CD4-positive, alpha-beta T cell treated with Interleukin-15 for 1 hour (primary cell): ENCODE measurements around the gene AGFG1.

Source experiments
- DNase-seq: peaks from one replicate; pipeline ENCODE4 v3.0.0-alpha.2; 2020

Gene AGFG1, protein sequence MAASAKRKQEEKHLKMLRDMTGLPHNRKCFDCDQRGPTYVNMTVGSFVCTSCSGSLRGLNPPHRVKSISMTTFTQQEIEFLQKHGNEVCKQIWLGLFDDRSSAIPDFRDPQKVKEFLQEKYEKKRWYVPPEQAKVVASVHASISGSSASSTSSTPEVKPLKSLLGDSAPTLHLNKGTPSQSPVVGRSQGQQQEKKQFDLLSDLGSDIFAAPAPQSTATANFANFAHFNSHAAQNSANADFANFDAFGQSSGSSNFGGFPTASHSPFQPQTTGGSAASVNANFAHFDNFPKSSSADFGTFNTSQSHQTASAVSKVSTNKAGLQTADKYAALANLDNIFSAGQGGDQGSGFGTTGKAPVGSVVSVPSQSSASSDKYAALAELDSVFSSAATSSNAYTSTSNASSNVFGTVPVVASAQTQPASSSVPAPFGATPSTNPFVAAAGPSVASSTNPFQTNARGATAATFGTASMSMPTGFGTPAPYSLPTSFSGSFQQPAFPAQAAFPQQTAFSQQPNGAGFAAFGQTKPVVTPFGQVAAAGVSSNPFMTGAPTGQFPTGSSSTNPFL

DNA sequence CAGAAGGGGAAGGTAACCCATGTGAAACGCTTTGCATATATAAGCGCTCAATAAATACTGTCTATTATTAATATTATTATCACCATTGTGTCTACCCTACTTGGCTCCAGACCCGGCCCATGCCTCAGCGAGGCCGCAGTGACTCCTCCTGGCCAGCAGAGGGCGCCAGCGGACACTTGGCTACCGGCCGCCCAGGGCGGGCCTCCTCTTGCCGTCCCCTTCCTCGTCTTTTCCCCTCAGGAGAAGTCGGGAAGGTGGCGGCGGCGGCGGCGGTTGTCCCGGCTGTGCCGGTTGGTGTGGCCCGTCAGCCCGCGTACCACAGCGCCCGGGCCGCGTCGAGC, at the start of gene AGFG1:
TSS of gene AGFG1 (plus strand) at position 233 of the 341 bp plus-strand sequence. CDS start 266 bp downstream, outside the sequence.
- DNase-seq = peak; percentile 85

DNA sequence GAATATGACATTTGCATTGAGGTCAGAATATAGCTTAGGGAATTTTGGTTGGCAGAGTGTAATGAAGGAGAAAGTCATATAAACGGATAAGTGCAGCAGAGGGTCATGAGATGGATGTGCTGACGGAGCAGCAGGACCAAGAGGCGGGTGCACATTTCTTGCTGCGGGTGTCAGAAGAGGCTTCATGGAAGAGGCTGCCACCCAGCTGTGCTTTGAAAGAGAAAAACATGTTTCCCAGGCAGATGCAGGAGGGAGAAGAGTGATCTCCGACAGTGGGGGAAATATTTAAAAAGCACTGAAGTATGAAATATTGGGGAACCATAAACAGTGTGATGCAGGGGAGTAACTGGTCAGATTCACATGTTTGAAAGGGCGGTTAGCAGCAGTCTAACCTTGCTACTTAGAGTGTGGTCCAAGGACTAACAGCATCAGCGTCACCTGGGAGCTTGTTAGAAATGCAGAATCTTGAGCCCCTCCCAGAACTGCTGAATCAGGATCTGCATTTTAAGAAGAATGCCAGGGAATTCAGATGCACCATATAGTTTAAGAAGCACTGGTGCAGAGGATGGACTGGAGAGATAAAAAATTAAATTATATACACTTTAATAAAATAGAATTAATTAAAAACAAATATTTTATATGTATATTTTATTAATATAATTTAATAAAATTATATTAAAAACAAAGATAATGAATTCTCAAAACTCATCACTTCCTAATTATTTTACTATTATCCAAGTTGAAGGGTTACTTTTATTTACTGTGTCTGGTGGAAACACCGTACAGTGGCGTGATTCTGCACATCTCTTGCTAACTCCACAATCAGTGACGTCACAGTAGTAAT, 48.1 kb upstream of the AGFG1 start:
- DNase-seq = no peak

DNA sequence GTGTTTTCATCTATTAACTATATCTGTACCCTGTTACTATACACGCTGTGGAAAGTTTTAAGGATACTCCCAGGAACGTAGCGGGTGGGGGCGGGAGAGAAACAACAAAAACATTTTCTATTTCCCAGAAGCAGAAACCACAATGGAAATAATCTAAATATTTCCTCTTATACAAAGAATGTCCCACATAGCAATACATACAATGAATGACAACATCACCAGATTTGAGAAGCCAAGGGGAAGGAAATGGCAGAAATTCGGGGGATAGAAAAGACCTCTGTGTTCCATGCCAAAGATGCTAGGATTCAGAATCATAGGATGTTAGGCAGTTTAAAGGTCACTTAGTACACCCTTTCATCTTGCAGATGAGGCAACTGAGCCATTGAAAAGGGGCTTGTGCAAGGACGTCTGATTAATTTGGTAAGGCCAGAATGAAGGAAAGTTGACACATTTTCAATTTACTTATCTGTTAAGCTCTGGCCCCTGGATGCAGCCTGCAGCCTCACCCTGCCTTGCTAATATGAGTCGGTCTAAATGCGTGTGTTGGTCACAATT, 43.1 kb upstream of the AGFG1 start:
- no peak for DNase-seq

DNA sequence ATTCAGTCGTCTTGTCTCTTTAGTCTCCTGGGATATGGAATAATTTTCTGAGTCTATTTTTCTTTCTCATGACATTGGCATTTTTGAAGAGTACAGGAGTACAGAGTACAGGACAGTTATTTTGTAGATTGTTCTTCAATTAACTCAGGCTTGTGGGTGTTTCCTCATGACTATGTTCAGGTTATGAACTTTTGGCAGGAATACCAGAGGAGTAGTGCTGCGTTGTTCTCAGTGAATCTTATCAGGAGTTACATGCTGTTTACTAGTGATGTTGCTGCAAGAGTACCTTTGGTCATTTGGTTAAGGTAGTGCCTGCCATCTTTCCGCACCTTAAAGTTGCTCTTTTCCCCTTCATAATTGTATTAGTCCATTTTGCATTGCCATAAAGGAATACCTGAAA, 41.3 kb upstream of the AGFG1 start:
- DNase-seq = no peak

DNA sequence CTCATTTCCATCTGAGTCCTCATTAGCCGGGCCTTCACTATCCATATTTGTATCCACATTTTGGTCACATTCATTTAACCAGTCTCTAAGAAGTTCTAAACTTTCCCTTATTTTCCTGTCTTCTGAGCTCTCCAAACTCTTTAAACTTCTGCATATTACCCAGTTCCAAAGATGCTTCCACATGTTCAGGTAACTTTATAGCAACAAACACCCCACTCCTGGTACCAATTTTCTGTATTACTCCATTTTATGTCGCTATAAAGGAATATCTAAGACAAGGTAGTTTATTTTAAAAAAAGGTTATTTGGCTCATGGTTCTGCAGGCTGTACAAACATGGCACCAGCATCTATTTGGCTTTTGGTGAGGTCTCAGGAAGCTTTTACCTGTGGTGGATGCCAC, 38.8 kb upstream of the AGFG1 start:
- no peak for DNase-seq

DNA sequence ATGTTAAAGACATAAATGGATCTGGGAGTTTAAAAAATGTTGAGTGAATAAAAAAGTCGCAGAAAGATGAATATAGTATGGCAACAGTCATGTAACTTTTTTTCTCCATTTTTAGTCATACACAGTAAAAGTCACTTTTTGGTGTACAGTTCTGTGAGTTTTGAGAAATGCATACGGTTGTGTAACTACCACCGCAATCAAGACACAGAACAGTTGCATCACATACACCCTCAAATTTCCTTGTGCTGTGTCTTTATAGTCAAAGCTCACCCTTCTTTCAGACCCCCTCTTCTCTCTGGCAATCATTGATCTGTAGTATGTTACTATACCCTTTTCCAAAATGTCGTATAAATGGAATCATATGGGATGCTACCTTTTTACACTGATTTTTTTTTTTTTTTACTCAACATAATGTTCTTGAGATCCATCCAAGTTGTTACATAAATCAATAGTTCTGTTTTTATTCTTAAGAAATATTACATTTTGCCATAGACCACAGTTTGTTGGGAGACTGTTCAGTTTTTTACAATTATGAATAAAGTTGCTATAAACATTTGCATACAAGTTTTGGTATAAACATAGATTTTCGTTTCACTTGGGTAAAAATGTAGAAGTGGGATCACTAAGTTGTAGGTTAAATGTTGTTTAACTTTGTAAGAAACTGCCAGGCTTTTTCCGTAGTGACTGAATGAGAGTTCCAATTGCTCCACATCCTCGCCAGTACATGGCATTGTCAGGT, 35.4 kb upstream of the AGFG1 start:
- no peak for DNase-seq

DNA sequence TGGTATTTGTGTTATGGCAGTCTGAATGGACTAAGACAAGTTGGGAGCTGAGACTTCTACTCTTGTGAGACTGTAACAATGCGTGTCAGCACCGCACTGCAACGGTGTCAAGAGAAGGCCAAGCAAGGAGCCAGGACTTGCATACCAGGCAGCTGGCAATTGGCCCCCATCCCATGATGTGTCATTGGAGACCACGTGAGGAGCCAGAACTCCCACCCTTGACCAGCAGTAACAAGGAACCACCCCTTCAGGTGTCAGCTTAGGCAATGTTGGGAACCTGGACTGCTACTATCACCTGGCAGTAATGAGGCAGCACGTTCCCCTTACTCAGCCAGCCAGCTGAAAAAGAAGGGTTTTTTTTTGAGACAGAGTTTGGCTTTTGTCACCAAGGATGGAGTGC, 32.7 kb upstream of the AGFG1 start:
- no peak for DNase-seq

DNA sequence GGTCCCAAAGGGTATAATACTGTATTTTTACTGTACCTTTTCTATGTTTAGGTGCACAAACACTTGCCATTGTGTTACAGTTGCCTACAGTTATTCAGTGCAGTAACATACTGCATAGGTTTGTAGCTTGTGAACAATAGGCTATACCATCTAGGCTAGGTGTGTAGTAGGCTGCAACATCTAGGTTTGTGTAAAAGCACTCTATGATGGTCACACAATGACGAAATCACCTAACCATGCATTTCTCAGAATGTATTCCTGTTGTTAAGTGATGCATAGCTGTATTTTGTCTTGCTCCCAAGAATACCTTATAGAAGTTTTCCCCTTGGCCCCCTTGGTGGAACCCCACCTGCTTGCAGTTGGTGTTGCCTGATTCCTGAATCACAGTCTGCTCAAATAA, 29.3 kb upstream of the AGFG1 start:
- DNase-seq = no peak

DNA sequence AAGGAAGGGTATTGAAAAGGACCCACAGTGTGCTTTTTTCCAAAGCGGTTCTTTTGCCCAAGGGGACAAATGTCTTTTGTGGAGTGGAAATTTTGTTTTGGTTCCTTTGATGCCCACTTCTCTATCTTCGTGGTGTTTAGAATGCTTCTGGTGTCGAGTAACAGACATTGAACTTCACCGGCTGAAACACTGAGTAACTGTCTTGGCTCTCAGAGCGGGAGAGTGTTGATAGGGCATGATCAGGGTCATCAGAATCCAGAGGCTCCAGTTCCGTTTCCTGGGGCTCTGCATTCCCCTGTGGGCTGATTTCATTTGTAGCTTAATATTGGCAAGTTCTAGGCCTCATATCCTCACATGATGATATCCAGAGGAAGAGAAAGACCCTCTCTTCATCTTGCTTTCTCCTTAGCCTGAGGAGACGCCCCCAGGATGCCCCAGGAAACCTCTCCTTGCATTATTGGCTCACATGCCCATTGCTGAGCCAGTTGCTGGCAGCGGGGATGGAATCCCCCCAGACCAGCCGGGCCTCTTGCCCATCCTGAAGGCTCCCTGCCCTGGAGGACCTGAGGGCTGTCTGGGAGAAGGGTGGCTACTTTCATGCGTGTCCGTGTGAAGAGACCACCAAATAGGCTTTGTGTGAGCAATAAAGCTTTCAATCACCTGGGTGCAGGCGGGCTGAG, 27.9 kb upstream of the AGFG1 start:
- DNase-seq = no peak

DNA sequence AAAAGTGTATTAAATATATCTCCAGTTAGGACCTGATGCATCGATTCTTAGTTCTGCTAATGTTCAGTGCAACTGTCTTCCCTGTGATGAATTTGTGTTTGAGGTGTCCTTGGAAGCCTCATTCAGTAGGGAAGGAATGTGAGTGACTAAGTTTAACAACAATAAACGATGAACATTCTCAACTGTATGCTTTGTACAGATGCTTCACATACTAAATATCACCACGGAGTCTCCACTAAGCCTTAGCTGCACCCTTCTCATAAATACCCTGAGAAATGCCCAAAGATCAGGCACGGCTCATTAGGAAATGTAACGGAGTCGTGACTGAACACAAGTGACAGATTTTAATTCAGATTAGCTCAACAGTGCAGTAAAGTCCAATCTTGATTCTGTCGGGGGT, 24.4 kb upstream of the AGFG1 start:
- no peak for DNase-seq

DNA sequence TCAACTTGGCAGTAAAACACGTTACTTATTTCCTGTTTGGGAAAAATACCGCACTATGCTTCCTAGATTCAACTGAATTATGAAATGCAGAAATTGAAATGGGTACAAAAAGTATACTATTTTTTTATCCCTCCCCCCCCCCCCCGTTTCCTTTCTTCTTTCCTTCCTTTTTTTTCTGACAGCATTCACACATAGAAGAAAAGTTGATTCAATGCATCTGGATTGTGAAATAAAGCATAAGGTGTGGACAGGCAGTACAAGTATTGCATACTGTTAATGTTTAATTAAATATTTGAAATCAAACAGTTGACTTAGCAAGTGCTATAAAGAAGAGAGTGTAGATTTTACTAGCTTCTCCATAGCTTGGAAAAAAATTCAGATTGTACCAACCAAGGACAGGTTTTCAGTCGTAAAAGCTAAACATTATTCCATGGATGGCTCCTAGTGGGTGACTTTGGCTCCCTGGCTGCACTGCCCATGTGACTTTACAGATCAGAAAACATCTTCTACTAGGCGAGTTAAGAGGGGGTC, 21.6 kb upstream of the AGFG1 start:
- DNase-seq = no peak

DNA sequence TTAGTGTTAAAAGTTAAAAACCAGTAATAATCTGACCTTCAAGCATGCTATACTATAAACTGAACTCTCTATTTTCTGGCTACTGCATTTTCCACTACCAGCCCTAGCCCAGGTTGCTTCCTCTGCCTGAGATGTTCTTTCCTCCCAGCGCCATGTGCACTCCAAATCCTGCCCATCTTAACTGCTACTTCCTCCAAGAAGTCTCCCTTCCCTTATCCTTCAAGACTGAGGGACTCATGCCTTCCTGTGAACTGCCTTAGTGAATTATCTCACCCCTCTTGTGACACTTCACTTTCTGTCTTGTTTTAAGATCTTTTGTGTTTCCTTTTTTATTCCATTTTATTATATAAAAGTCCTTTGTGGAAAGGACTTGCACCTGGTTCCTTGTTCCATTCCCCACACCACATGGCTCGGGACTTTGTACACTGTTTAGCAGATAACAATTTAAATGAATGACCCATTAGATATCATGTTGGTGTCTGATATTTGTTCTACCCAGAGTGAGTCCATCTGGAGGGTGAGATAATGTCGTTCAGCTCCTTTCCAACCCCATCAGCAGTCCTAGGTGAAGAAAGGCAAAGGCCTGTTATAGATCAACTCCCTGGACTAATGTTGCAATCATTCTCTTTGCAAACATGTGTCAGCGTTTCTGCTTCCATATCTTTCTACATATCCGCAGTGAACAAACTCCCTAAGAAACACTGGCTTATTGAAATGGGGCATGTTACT, 20.9 kb upstream of the AGFG1 start:
- DNase-seq = no peak

DNA sequence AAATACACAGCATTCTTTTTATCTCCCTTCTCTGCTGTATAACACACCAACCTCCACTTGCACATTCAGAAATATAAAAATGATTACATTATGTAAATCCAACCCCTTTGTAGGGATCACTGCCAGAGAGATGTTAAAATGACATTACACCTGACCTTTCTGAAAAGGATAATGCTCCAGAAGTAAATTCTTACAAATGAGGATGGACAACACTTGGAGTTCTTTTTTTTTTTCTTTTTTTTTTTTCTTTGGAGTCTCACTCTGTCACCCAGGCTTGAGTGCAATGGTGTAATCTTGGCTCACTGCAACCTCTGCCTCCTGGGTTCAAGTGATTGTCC, 20.3 kb upstream of the AGFG1 start:
- no peak for DNase-seq

DNA sequence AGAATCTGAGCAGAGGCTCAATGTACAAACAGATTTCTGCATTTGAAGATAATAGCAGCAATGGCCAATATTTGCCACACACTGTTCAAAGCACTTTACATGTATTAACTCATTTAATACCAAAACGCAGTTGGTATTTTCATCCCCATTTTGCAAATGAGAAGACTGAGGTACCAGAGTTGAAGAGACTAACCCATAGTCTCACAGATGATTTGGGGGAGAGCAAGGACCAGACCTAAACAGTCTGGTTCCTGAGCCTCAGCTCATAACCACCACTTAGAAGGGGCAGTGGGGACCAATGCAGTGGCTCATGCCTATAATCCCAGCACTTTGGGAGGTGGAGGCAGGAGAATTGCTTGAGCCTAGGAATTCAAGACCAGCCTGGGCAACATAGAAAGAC, 18.1 kb upstream of the AGFG1 start:
- DNase-seq = no peak

DNA sequence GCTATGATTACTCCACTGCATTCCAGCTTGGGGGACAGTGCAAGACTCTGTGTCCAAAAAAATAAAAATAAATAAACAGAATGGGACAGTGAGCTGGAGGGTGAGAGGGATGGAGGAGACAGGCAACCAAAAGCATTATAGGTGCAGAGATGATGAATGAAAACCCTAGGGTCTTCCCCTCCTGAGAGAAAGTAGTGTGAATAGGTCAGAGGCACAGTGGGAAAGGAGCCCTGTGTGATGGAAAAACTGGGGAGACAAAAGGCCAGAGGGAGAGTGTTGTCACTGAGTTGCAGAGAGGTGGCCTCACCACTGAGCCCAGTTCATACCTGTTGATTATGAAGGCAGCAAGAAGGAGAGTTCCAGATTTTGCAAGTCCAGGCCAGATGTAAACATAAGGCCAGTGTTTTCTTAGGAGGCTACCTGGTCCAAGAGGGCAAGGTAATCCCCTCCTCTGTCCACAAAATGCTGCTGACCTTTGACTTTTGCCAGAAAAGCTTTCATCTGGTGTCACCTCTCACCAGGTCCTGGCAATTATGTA, 17.6 kb upstream of the AGFG1 start:
- no peak for DNase-seq

DNA sequence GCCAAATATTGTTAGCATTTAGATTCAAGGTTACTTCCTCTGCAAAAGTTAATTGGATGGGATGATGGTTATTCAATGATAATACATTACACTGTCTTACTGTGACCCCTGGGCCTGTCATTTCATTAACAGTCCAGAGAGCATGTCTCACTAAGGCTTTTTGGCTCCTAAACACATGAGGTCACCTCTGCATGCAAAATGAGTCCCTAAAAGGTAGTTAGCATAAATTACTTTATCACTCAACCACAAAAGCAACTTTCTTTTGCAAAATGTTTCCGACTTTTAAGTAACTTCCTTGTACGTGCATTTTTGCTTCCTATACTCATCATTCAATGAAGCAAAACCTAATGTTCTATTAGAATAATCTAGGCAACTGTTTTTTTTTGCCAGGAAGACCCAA, 16.8 kb upstream of the AGFG1 start:
- DNase-seq = no peak

DNA sequence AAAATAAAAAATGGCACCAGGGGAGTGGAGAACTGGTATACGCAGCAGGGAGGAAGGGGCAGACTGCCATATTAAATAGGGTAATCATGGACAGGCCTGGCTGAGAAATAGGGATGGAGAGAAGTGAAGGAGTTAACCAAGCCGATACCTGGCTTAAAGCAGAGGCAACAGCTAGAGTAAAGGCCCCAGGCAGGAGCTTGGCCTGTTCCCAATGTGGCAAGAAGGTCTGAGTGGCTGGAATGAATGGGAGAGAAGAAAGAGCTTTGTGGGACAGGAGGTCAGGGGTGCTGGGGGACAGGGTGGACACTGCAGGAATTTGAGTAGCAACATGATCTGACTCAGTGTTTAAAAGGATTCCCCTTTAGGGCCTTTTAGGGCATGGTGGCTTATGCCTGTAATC, 15.9 kb upstream of the AGFG1 start:
- no peak for DNase-seq

DNA sequence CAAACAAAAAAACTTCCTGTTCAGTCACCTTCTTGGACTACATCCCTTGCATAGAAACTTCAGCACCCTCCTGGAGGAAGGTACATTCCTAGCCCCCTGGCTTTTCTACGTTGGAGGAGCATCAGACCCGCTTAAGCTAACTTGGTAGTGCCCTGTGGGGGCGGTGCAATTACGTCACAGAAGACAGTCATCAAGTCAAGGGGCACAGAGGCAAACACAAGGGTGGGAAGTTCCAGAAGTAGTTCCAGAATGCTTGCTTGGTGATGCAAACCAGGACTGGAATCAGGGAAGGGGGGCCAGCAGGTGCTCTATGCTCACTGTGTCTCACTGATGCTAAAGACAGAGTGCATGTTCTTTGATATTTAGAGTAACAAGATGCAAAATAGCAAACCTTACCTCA, 15.2 kb upstream of the AGFG1 start:
- no peak for DNase-seq

DNA sequence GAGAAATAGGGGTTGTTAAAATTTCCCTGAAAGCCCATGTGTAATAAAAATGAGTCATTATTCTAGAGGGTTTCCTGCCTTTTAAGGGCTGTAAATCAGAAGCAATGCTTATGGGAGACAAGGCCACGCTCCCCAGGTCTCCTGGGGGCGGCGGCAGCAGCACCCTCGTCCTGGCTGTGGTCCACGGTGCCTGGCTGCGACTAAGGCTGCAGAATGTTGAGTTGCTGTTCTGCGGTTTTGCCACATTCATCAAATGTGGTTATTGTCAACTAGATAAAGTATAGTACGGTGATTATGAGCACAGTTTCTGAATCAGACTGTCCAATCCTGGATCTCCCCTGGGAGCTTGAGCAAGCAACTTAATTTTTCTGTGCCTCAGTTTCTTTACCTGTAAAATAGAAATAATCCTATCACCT, 11.9 kb upstream of the AGFG1 start:
- peak; percentile 55 for DNase-seq

DNA sequence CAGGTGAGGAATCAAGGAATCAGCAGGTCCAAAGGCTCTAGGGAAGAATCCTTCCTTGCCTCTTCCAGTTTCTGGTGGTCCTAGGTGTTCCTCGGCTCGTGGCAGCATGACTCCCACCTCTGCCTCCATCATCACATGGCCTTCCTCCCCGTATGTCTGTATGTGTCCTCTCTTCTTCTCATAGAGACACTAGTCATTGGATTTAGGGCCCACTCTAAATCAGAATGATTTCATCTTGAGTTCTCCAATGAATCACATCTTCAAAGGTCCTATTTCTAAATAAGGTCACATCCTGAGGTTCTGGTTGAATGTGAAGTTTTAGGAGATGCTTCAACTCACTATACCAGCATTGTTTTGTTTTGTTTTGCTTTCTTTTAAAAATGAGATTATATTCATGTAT, 11.1 kb upstream of the AGFG1 start:
- no peak for DNase-seq

DNA sequence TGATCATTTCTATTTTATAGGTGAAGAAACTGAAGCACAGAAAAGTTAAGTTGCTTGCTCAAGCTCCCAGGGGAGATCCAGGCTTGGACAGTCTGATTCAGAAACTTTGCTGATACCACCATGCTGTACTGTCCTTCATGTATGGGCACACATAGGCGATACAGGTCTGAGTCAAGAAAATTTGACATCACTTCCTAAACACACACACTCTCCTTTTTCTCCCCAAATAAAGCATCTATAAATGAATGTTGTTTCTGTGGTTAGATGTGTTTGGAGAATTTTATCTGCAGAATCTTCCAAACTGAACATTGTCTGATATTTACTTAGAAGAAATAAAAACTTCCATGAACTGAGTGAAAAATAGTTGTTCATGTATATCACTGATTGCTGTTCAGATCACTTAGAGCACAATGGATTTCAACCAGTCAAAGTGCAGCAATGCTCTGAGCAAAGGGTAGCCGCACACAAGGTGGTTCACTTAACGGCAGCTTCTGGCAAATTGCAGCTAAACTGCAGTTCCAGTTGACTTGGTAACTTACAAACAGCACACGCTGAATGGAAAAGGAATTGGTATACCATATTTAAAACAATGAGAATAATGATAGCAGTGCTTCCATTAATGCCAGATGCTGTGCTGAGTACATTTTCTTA, 10.0 kb upstream of the AGFG1 start:
- no peak for DNase-seq
